Activated CD4-positive, alpha-beta T cell treated with anti-CD3 and anti-CD28 coated beads, Interleukin-2, Interleukin-4, amounts not matched to agents 100 ng/mL and 50 ng/mL, durations not matched to agents 16 hours and 8 hours (primary cell): ENCODE data around the gene RAD51C.
"Not testable (repeated sequence)": the region's sequence is repeated elsewhere in the genome, so short reads cannot be mapped to it uniquely, and the experiment has no call there.

Source experiments
- DNase-seq: peaks from one replicate; pipeline ENCODE4 v3.0.0-alpha.2; 2020; ENCODE audit warnings: low spot score

The RAD51C gene

DNA sequence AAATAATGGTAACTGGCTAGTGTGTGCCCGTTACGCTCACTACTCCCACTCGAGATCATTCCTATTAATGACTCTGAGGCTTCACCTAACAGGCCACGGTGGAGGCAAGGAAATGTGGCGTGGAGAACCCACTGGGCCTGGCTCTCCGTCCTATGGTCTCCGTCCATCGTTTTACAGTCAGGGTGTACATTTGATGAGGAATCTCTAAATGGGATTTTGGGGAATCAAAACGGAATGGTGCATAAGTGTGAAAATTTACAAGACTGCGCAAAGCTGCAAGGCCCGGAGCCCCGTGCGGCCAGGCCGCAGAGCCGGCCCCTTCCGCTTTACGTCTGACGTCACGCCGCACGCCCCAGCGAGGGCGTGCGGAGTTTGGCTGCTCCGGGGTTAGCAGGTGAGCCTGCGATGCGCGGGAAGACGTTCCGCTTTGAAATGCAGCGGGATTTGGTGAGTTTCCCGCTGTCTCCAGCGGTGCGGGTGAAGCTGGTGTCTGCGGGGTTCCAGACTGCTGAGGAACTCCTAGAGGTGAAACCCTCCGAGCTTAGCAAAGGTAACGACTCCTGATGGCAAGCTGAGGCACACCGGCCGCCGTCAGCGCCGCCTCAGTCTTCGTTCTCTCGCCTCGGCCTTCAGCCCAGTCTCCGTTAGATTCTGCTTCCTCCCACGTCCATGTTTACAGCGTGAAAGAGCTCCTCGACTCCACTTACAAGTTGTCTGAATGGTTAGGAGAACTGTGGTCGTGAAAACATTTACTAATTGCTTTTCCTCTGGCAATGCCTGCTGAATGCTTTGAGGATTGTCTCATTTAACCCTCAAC, at the start of gene RAD51C:
TSS of gene RAD51C (plus strand) at position 364 of the 817 bp plus-strand sequence. CDS start at position 406, 42 bp downstream.
- peak; percentile 91 for DNase-seq

DNA sequence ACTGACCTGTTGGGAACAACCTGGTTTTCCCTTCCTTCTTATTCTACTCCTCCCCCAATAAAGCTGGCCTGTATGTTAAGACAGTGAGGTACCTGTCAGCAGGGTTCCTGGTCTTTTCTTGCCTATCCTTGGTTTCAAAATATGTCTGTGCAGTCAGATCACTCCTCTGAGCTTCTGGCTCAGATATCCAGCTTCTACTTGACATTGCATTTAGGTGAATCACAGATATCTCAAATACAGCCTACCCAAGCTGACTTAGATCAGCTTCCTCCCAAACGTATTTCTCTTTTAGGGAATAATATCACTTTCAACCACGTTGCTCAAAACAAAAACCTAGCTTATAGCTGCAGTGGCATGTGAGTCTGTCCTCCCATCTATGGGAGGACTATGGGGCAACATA, 49.3 kb upstream of the RAD51C start:
- no peak for DNase-seq

GRCh38 chr17:58648236-58648635, 44.2 kb upstream of the RAD51C start:
- no peak for DNase-seq

DNA sequence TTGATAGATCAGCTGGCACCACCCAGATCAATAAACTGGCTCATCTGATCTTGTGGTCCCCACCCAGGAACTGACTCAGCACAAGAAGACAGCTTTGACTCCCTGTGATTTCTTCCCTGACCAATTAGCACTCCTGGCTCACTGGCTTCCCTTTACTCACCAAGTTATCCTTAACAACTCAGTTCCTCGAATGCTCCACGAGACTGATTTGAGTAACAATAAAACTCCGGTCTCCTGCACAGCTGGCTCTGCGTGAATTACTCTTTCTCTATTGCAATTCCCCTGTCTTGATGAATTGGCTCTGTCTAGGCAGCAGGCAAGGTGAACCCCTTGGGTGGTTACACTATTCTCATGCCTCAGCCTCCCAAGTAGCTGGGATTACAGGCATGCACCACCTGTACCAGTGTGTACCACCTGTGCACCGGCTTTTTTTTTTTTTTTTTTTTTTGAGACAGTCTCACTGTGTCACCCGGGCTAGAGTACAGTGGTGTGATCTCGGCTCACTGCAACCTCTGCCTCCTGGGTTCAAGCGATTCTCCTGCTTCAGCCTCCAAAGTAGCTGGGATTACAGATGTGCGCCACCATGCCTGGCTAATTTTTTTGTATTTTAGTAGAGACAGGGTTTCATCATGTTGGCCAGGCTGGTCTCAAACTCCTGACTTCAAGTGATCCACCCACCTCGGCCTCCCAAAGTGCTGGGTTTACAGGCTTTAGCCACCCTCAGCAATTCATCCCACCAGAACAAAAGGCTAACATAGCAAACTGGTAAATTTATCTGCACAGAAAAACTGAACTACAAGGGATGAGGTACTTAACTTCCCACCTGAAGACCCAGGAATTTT, 34.2 kb upstream of the RAD51C start:
- peak; percentile 56 for DNase-seq

GRCh38 chr17:58658804-58659713, 33.3 kb upstream of the RAD51C start:
- DNase-seq = peak; percentile 92

DNA sequence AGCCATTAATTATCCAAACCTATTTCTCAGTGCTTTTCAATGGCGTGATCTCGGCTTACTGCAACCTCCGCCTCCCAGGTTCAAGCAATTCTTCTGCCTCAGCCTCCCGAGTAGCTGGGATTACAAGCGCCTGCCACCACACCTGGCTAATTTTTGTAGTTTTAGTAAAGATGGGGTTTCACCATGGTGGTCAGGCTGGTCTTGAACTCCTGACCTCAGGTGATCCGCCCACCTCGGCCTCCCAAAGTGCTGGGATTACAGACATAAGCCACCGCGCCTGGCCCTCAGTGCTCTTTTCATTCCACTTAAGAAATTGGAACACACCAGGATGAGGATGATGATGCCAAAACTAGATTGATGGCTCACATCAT, 32.7 kb upstream of the RAD51C start:
- not testable (repeated sequence) for DNase-seq

DNA sequence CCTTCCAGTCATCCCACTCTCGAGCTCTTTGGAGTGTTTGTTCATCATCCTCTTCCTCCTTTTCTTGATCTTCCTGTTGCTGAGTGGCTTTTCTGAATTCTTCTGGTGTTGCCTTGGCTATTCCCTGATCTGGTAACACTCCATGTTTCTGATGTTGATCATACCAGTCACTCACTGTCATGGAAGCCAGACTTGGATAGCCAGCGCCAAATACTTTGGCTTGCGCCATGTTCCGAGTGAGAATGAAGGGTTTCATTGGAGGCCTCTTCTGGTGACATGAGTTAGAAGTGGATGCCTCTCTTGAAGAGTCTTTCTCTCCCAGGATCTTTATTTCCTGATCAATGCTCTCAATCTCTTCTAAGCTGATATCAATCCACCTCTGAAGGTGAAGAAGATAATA, 31.8 kb upstream of the RAD51C start:
- DNase-seq = no peak

DNA sequence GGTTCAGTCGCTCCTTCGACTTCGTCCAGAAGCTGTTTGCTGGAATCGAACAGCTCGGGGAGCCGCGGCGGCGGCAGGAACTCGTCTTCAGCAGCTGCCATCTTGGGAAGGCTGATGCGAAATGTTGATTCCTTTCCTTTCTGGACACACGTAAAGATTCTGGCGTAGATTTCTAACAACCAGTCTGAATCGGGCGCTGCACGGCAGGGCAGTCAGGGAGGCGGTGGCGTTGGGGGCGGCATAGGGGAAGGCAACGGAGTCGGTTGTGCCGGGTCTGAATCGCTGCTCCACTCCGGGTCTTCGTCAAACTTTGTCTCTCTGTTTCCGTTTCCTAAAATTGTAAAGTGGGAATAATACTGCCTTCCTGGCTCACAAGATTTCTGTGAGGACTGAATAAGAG, 30.9 kb upstream of the RAD51C start:
- no peak for DNase-seq

GRCh38 chr17:58664302-58664701, 28.1 kb upstream of the RAD51C start:
- DNase-seq = no peak

DNA sequence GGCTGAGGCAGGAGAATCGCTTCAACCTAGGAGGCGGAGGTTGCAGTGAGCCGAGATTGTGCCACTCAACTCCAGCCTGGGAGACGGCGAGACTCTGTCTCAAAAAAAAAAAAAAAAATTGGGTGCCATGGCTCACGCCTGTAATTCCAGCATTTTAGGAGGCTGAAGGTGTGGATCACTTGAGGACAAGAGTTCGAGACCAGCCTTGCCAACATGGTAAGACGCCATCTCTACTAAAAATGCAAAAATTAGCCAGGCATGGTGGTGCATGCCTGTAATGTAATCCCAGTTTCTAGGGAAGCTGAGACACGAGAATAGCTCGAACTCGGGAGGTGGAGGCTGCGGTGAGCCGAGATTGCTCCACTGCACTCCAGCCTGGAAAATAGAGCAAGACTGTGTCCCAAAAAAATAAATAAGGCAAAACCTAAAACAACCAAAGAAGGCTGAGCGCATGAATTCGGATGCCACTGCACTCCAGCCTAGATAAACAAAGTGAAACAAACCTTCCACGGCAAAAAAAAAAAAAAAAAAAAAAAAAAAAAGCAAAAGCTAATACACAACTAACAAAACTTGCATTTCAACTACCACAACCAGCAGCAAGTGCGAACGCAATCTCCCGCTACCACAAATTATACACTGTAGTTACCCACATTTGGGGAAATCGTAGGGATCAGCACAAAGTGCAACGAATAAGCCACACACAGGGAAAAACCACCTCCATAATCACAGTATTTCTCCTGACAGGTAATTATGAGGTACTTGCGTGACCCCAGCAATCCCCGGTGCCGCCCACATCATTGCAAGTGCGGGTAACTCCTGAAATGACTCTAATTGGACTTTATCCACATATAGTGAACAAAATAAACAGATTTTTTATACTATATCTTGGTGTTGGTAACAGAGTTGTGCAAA, 26.2 kb upstream of the RAD51C start:
- no peak for DNase-seq

DNA sequence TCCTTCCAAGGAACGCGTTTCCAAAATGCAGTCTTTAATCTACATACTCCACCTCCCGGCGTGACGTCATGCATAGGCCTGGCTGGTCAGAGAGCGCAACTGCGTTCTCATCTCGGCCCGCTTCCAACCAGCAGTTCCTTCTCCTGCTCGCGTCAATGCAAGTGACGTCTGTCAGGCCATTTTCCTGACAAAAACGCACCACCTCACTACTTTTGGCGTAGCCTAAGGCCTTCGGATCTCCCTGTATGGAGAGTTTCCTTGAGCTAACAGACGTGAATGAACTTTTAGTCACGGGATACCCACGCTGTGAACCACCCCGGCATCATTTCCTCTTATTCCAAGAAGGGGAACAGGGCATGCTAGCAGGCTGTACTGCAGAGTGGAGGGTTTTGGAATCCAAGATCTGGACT, 25.5 kb upstream of the RAD51C start:
- DNase-seq = peak; percentile 33

- DNase-seq = no peak
Measured at GRCh38 chr17:58667934-58668597, 24.3 kb upstream of the RAD51C start.

- DNase-seq = no peak
Measured at GRCh38 chr17:58668598-58668935, 23.8 kb upstream of the RAD51C start.

DNA sequence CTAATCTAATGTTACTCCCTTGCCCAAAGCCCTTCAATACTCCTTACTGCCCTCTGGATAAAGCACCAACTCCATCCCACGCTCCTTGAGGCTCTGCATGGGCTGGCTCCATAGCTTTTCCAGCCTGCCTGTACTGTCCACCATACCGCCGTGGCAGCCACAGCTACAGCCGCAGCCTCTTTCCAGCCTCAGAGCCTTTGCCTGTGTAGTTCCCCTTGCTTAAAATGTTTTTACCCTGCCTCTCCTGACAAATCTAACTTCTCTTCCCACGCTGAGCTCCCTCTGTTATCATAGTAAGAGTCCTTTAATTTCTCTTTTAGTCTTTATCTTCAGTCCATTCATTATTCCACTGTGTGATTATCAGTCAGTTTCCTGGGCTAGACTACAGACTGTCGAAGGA, 22.5 kb upstream of the RAD51C start:
- DNase-seq = no peak

DNA sequence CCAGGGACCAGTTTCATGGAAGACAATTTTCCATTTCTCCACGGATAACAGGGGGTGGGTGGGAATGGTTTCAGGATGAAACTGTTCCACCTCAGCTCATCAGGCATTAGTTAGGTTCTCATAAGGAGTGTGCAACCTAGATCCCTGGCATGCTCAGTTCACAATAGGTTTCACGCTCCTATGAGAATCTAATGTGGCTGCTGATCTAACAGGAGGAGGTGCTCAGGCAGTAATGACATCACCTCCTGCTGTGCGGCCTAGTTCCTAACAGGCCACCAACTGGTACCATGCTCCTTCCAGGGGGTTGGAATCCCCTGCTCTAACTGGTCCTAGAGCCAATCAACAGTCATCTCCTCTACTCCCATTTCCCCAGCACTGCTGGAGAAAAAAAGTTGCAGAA, 20.4 kb upstream of the RAD51C start:
- no peak for DNase-seq

DNA sequence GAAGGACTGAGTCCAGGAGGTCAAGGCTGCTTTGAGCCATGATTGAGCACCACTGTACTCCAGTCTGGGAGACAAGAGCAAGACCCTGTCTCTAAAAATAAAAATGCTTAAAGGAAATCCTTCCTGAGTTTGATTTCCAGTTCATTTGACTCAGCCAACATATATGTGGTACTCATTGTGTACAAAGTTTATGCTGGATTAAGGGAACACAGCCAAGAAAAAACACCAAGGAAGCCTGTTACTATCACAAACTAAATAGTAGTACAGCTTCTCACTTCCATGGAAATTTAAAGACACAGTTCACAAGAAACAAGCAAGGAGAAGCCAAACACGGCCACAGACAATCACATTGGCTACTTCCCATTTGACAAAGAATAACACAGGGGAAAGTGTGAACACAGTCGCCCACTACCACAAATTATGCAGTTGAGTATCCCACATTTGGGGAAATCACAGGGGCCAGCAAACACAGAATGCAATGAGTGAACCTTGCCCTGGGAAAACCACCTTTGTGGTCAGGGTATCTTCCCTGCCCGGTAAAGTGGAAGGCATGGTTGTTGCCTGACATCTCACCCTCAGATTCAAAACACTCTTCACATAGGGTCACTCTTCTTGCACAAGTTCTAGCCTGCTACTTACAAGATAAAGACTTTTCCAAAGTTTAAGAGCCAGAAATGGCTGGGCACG, 15.1 kb upstream of the RAD51C start:
- DNase-seq = no peak

DNA sequence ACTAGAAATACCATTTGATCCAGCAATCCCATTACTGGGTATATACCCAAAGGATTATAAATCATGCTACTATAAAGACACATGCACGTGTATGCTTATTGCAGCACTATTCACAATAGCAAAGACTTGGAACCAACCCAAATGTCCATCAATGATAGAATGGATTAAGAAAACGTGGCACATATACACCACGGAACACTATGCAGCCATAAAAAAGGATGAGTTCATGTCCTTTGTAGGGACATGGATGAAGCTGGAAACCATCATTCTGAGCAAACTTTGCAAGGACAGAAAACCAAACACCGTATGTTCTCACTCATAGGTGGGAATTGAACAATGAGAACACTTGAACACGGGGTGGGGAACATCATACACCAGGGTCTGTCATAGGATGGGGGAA, 14.1 kb upstream of the RAD51C start:
- DNase-seq = not testable (repeated sequence)

DNA sequence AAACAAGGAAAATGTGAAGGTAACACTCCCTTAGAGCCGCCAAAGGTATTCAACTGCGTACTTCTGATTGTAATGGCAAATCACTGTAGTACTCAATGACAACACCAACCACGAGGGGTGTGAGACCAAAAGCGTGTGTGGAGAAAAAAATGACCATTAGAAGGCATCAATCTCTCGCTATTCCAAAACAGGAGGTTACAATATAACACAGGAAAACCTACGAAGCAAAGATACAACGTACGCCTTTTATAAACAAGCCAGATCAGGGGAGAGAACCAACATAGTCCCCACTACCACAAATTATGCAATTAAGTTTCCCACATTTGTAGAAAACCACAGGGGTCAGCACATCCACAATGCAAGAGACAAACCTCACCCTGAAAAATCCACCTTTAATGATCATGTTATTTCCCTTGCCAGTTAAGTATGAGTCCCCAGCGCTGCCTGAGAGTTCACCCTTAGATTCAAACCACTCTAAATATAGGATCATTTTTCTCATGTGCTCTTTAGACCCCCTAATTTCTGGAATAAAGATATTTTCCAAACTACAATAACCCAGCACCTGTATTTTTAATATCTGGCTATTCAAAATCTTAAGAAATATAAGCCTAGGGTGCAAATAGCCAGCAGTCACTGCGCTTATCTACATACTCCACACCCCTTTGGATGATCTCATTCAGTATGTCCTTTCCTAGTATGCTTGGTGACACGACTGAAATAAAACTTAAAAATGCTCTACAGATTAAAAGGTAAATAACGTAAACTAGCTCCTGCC, 13.0 kb upstream of the RAD51C start:
- DNase-seq = peak; percentile 30

DNA sequence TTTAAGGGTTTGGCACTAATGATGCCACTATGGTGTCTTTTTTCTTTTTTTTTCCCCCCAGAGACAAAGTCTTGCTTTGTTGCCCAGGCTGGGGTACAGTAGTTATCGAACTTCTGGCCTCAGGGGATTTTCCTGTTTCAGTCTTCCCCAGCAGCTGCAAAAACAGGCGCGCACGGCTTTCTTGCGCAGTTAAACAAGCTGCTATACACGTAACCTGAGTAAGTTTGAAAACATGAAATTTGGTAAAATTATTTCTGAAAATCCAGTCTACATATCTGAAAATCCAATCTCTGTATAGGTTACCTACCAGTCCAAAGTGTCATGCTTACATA, 12.4 kb upstream of the RAD51C start:
- no peak for DNase-seq
